ENCODE results near the gene NLGN4Y.

DNA sequence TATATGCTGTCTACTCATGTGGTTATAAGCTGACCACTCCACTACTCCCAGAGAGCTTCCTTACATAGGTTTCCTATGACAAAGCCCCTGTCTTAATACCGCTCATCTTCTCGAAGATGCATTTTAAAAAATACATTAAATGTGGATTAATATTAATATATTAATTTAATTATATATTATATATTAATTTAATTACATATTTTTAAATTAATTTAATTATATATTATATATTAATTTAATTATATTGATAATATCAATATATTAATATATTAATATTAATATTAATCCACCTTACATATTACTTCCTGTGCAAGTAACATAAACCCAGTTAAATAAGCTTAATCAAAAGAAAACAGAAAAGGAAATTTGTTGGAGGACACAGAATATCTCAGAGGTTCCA lies 19.7 kb upstream of the NLGN4Y start:
- TF ChIP-seq EZH2 (IDR thresholded peaks at IDR 0.05; ENCODE audit: low read depth, unreplicated experiment): no peak
- no peak for TF ChIP-seq EZH2phosphoT487 (IDR thresholded peaks at IDR 0.05; ENCODE audit: unreplicated experiment)
- TF ChIP-seq, protein P1, sequence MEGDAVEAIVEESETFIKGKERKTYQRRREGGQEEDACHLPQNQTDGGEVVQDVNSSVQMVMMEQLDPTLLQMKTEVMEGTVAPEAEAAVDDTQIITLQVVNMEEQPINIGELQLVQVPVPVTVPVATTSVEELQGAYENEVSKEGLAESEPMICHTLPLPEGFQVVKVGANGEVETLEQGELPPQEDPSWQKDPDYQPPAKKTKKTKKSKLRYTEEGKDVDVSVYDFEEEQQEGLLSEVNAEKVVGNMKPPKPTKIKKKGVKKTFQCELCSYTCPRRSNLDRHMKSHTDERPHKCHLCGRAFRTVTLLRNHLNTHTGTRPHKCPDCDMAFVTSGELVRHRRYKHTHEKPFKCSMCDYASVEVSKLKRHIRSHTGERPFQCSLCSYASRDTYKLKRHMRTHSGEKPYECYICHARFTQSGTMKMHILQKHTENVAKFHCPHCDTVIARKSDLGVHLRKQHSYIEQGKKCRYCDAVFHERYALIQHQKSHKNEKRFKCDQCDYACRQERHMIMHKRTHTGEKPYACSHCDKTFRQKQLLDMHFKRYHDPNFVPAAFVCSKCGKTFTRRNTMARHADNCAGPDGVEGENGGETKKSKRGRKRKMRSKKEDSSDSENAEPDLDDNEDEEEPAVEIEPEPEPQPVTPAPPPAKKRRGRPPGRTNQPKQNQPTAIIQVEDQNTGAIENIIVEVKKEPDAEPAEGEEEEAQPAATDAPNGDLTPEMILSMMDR (conservative IDR thresholded peaks at IDR 0.05; ENCODE audit: low read depth in 2 of 2): no peak
- TF ChIP-seq ZNF114 (CRISPR knock-in tag; IDR thresholded peaks at IDR 0.05): no peak
- TF ChIP-seq POLR2AphosphoS5 (IDR thresholded peaks at IDR 0.05; ENCODE audit: low read depth): no peak
- no peak for TF ChIP-seq CREB1 (CRISPR knock-in tag; IDR thresholded peaks at IDR 0.05; ENCODE audit: low read depth)
- TF ChIP-seq, protein P2, sequence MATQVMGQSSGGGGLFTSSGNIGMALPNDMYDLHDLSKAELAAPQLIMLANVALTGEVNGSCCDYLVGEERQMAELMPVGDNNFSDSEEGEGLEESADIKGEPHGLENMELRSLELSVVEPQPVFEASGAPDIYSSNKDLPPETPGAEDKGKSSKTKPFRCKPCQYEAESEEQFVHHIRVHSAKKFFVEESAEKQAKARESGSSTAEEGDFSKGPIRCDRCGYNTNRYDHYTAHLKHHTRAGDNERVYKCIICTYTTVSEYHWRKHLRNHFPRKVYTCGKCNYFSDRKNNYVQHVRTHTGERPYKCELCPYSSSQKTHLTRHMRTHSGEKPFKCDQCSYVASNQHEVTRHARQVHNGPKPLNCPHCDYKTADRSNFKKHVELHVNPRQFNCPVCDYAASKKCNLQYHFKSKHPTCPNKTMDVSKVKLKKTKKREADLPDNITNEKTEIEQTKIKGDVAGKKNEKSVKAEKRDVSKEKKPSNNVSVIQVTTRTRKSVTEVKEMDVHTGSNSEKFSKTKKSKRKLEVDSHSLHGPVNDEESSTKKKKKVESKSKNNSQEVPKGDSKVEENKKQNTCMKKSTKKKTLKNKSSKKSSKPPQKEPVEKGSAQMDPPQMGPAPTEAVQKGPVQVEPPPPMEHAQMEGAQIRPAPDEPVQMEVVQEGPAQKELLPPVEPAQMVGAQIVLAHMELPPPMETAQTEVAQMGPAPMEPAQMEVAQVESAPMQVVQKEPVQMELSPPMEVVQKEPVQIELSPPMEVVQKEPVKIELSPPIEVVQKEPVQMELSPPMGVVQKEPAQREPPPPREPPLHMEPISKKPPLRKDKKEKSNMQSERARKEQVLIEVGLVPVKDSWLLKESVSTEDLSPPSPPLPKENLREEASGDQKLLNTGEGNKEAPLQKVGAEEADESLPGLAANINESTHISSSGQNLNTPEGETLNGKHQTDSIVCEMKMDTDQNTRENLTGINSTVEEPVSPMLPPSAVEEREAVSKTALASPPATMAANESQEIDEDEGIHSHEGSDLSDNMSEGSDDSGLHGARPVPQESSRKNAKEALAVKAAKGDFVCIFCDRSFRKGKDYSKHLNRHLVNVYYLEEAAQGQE (IDR thresholded peaks at IDR 0.05; ENCODE audit: unreplicated experiment): no peak
- TF ChIP-seq NANOG (IDR thresholded peaks at IDR 0.05; ENCODE audit: borderline replicate concordance): no peak
- no peak for TF ChIP-seq STAT1 (IDR thresholded peaks at IDR 0.05; ENCODE audit: unreplicated experiment)
- no peak for TF ChIP-seq ZNF331 (CRISPR knock-in tag; IDR thresholded peaks at IDR 0.05; ENCODE audit: low read depth)
- TF ChIP-seq JUNB (IDR thresholded peaks at IDR 0.05; ENCODE audit: unreplicated experiment): no peak
- no peak for TF ChIP-seq ETS1 (IDR thresholded peaks at IDR 0.05)
